ENCODE data around the gene FAM210A.

DNA sequence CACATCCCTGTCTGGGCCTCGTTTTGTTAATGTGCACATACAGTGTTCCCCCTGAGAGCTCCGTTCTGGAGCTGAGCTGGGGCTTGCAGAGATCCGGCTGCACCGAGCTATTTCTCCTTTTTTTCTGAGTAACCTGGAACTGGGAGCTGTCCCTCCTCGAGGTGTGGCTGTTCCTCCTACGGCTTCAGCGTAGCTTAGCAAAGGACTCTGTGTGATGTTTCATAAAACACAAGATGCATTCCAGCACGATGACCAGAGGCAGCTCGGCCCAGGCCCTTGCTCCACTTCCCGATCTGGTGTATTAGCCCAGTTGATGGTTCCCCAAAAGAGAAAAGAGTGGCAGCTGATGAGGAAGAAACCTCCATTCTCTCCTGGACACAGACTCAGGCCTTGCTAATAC lies 103.0 kb downstream of the FAM210A start:
- TF ChIP-seq, protein P1, sequence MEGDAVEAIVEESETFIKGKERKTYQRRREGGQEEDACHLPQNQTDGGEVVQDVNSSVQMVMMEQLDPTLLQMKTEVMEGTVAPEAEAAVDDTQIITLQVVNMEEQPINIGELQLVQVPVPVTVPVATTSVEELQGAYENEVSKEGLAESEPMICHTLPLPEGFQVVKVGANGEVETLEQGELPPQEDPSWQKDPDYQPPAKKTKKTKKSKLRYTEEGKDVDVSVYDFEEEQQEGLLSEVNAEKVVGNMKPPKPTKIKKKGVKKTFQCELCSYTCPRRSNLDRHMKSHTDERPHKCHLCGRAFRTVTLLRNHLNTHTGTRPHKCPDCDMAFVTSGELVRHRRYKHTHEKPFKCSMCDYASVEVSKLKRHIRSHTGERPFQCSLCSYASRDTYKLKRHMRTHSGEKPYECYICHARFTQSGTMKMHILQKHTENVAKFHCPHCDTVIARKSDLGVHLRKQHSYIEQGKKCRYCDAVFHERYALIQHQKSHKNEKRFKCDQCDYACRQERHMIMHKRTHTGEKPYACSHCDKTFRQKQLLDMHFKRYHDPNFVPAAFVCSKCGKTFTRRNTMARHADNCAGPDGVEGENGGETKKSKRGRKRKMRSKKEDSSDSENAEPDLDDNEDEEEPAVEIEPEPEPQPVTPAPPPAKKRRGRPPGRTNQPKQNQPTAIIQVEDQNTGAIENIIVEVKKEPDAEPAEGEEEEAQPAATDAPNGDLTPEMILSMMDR (optimal IDR thresholded peaks at IDR 0.05 in 1 of 3, IDR thresholded peaks at IDR 0.05 in 1 of 3, conservative IDR thresholded peaks at IDR 0.05 in 1 of 3; ENCODE audit: extremely low read depth in 1 of 3, insufficient read depth in 2 of 3, low read length in 3 of 3): no peak
- TF ChIP-seq EZH2 (IDR thresholded peaks at IDR 0.05; ENCODE audit: low read length): no peak

Data from keratinocyte (primary cell).